H1 (cell line): ENCODE results near the gene NOM1. TPM values are rescaled to one million over a fixed set of nuclear protein-coding genes. Genes with fewer than 3 reads are reported as not detected.
"Not testable (repeated sequence)": the region's sequence is repeated elsewhere in the genome, so short reads cannot be mapped to it uniquely, and the experiment has no call there.

ENCODE experiments used
- CTCF ChIA-PET: fragments of 300-600 bp; sonication (Branson Sonifier 250); formaldehyde crosslinking; loops from one replicate; lab custom pipeline; 2021; ENCODE audit not compliant: partially characterized antibody; lab: Charles Lee
- POLR2A ChIA-PET: fragments of 300-600 bp; sonication (Branson Sonifier 250); formaldehyde crosslinking; loops from one replicate; lab custom pipeline; 2021; ENCODE audit warnings: inconsistent platforms; ENCODE audit not compliant: partially characterized antibody; lab: Charles Lee
- DNase-seq, 2 experiments: peaks; one replicate each; pipeline versions ENCODE4 v3.0.0 to v3.0.0-alpha.2; 2010 to 2022; ENCODE audit warnings: low spot score in 2 of 2, low read depth in 1 of 2, mixed read lengths in 1 of 2
- FAIRE-seq: peaks from 2 replicates; lab custom pipeline; 2011; peaks lifted over from hg19 to GRCh38; lab: Jason Lieb, UNC
- H2AFZ ChIP-seq: 2 replicates; pipeline ENCODE4 v1.8.1; 2012; ENCODE audit warnings: low read length, inconsistent platforms
- H2AK5ac ChIP-seq: 2 replicates; pipeline ENCODE4 v1.6.1; 2013; ENCODE audit warnings: low read depth, low read length
- H2BK120ac ChIP-seq: replicated peaks from 2 replicates; pipeline ENCODE3; 2013; ENCODE audit warnings: low read depth, low read length, inconsistent platforms
- H2BK12ac ChIP-seq: 2 replicates; pipeline ENCODE4 v1.6.1; 2013; ENCODE audit warnings: low read depth, low read length
- H2BK15ac ChIP-seq: 2 replicates; pipeline ENCODE4 v1.6.1; 2013; ENCODE audit warnings: low read length
- H2BK20ac ChIP-seq: 2 replicates; pipeline ENCODE4 v1.6.1; 2013; ENCODE audit warnings: low read length
- H2BK5ac ChIP-seq: 2 replicates; pipeline ENCODE4 v1.6.1; 2013; ENCODE audit warnings: low read depth, low read length
- H3K14ac ChIP-seq: 2 replicates; pipeline ENCODE4 v1.6.1; 2013; ENCODE audit warnings: inconsistent platforms; ENCODE audit not compliant: insufficient read length
- H3K18ac ChIP-seq: 2 replicates; pipeline ENCODE4 v1.6.1; 2013; ENCODE audit warnings: low read length; ENCODE audit errors: extremely low read depth
- H3K23ac ChIP-seq: 2 replicates; pipeline ENCODE4 v1.6.1; 2013; ENCODE audit warnings: inconsistent platforms; ENCODE audit not compliant: insufficient read length
- H3K23me2 ChIP-seq: 2 replicates; pipeline ENCODE4 v1.6.1; 2013; ENCODE audit warnings: low read depth, low read length
- H3K27ac ChIP-seq: 2 replicates; pipeline ENCODE4 v1.6.1; 2011; ENCODE audit warnings: low read depth, low read length, inconsistent platforms
- H3K27me3 ChIP-seq, 4 experiments: replicated peaks in 1 of 4; 1 replicate in 1 of 4; 2 replicates in 3 of 4; pipeline versions ENCODE4 v1.6.1 to v1.8.1; 2011 to 2013; ENCODE audit warnings: low read length in 3 of 4, mild to moderate bottlenecking in 3 of 4, inconsistent platforms in 2 of 4, mixed read lengths in 2 of 4, moderate library complexity in 1 of 4; ENCODE audit not compliant: control insufficient read depth in 3 of 4, insufficient read depth in 3 of 4; ENCODE audit errors: extremely low read depth in 1 of 4
- H3K36me3 ChIP-seq, 4 experiments: 2 replicates each; pipeline versions ENCODE4 v1.6.1 to v1.8.1; 2011 to 2013; ENCODE audit warnings: mild to moderate bottlenecking in 4 of 4, low read length in 3 of 4, moderate library complexity in 2 of 4, control low read depth in 1 of 4, inconsistent platforms in 1 of 4; ENCODE audit not compliant: insufficient read depth in 4 of 4, control insufficient read depth in 2 of 4
- H3K4ac ChIP-seq: replicated peaks from 2 replicates; pipeline ENCODE3; 2013; ENCODE audit warnings: low read length, low read depth, mixed read lengths, inconsistent platforms; ENCODE audit not compliant: insufficient read length
- H3K4me1 ChIP-seq, 4 experiments: replicated peaks in 1 of 4; 1 replicate in 1 of 4; 2 replicates in 3 of 4; pipeline versions ENCODE4 v1.6.1 to v1.8.1; 2011 to 2013; ENCODE audit warnings: low read length in 3 of 4, inconsistent platforms in 2 of 4, mixed read lengths in 1 of 4; ENCODE audit not compliant: insufficient read depth in 4 of 4, control insufficient read depth in 3 of 4
- H3K4me2 ChIP-seq, 2 experiments: 2 replicates each; pipeline versions ENCODE4 v1.6.1 to v1.8.1; 2011 to 2013; ENCODE audit warnings: low read depth in 2 of 2, low read length in 2 of 2, control low read depth in 1 of 2, inconsistent platforms in 1 of 2, mild to moderate bottlenecking in 1 of 2; ENCODE audit not compliant: insufficient read depth in 1 of 2
- H3K4me3 ChIP-seq, 4 experiments: fragments of 200-600, 300-600 bp in 1 of 4; sonication (generic), shearing (Covaris generic), sonication (Bioruptor Twin) in 1 of 4; 2 replicates each; pipeline versions ENCODE4 v1.5.1 to v1.8.1; 2011 to 2016; ENCODE audit warnings: low read length in 4 of 4, low read depth in 3 of 4, control low read depth in 2 of 4, inconsistent platforms in 2 of 4, mild to moderate bottlenecking in 2 of 4, mixed read lengths in 1 of 4, moderate library complexity in 1 of 4; ENCODE audit not compliant: insufficient read depth in 2 of 4; ENCODE audit errors: extremely low read depth in 1 of 4
- H3K56ac ChIP-seq: replicated peaks from 2 replicates; pipeline ENCODE3; 2013; ENCODE audit warnings: low read depth, mild to moderate bottlenecking, mixed read lengths, low read length, inconsistent platforms; ENCODE audit not compliant: insufficient read length
- H3K79me1 ChIP-seq: 2 replicates; pipeline ENCODE4 v1.6.1; 2013; ENCODE audit warnings: low read depth, low read length, control low read depth
- H3K79me2 ChIP-seq, 2 experiments: 2 replicates each; pipeline versions ENCODE4 v1.6.1 to v1.8.1; 2012 to 2013; ENCODE audit warnings: low read length in 2 of 2, mild to moderate bottlenecking in 2 of 2, inconsistent platforms in 1 of 2; ENCODE audit not compliant: insufficient read depth in 2 of 2, control insufficient read depth in 1 of 2
- H3K9ac ChIP-seq, 4 experiments: replicated peaks in 1 of 4; 1 replicate in 1 of 4; 2 replicates in 3 of 4; pipeline versions ENCODE4 v1.6.1 to v1.8.1; 2011 to 2013; ENCODE audit warnings: low read depth in 3 of 4, low read length in 3 of 4, control low read depth in 2 of 4, mild to moderate bottlenecking in 2 of 4, moderate library complexity in 2 of 4, inconsistent platforms in 1 of 4; ENCODE audit errors: extremely low read depth in 1 of 4
- H3K9me3 ChIP-seq, 2 experiments: 2 replicates each; pipeline versions ENCODE4 v1.6.1 to v1.8.1; 2012 to 2013; ENCODE audit warnings: mild to moderate bottlenecking in 2 of 2, moderate library complexity in 2 of 2, control low read depth in 1 of 2, inconsistent platforms in 1 of 2, low read depth in 1 of 2, low read length in 1 of 2, mixed read lengths in 1 of 2; ENCODE audit not compliant: insufficient read depth in 2 of 2
- H4K20me1 ChIP-seq, 2 experiments: replicated peaks in 1 of 2; 2 replicates each; pipeline versions ENCODE3 to v1.8.1; 2011 to 2013; ENCODE audit warnings: inconsistent platforms in 2 of 2, low read length in 2 of 2, mild to moderate bottlenecking in 1 of 2; ENCODE audit not compliant: insufficient read depth in 2 of 2, control insufficient read depth in 1 of 2
- H4K5ac ChIP-seq: 2 replicates; pipeline ENCODE4 v1.6.1; 2013; ENCODE audit warnings: low read length, low read depth, mixed read lengths, inconsistent platforms; ENCODE audit not compliant: insufficient read length
- H4K8ac ChIP-seq: 2 replicates; pipeline ENCODE4 v1.8.0; 2013; ENCODE audit warnings: mild to moderate bottlenecking, moderate library complexity, low read length, inconsistent platforms; ENCODE audit not compliant: insufficient read depth; ENCODE audit errors: extremely low read depth
- H4K91ac ChIP-seq: replicated peaks from 2 replicates; pipeline ENCODE3; 2013; ENCODE audit warnings: low read length, mixed read lengths, inconsistent platforms; ENCODE audit not compliant: insufficient read length
- WGBS, 2 experiments: shearing (Covaris generic) in 1 of 2; methylation state at CpG; one replicate each; pipeline versions ENCODE4 v1.1.6 to v1.1.7; 2013 to 2015; ENCODE audit warnings: low lambda C conversion rate in 2 of 2, mixed read lengths in 2 of 2, inconsistent platforms in 1 of 2, low coverage in 1 of 2, missing lambda C conversion rate in 1 of 2; ENCODE audit not compliant: insufficient replicate concordance in 2 of 2, insufficient coverage in 1 of 2, insufficient read length in 1 of 2; ENCODE audit errors: extremely low coverage in 1 of 2, missing lambda C conversion rate in 1 of 2; 5-methylcytosine and 5-hydroxymethylcytosine counted together
- polyA plus RNA-seq, 7 experiments: library from polyadenylated mRNA; depleted of rRNA in 3 of 7; stranded (reverse) in 5 of 7; unstranded in 2 of 7; fragments of >200 nt in 5 of 7; fragments of 200-250 nt in 2 of 7; gene quantifications; 1 replicate in 5 of 7; 2 replicates in 1 of 7; 4 replicates in 1 of 7; pipeline versions ENCODE4 v1.2.1 to v1.2.3, GENCODE V29; 2011 to 2013; ENCODE audit warnings: missing spikeins in 2 of 7, mixed read lengths in 2 of 7
- total RNA-seq: library from RNA; stranded (reverse); fragmentation: NEBNext Ultra II Directional; extraction: Animal tissue kit (Norgen Biotek cat#: 25700); gene quantifications from 2 replicates; pipeline ENCODE4 v1.2.1, GENCODE V29; 2021

The NOM1 gene
- total and polyA plus RNA-seq, 2 of the 8 experiments (the other 6 are each of a cell fraction or from before 2014, with no cell fraction given), result 10.6 to 29.1 TPM

DNA sequence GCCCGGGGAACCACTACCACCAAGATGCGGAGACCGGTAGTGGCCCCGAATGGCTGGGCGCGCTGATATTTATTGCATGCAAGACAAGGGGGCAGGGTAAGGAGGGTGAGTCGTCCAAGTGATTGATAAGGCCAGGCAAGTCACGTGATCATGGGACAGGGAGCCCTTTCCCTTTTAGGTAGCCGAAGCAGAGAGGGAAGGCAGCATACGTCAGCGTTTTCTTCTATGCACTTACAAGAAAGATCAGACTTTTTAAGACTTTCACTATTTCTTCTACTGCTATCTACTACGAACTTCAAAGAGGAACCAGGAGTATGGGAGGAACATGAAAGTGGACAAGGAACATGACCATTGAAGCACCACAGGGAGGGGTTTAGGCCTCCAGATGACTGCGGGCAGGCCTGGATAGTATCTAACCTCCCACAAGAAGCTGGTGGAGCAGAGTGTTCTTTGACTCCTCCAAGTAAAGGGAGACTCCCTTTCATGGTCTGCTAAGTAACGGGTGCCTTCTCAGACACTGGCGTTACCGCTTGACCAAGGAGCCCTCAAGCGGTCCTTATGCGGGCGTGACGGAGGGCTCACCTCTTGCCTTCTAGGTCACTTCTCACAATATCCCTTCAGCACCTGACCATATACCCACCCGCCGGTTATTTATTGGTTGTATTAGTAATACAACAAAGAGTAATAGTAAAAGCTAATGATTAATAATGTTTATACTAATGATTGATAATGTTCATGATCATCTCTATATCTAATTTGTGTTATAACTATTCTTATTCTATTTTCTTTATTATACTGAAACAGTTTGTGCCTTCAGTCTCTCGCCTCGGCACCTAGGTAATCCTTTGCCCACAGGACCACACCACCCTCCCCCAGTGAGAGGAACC, 28.8 kb upstream of the NOM1 start:
- H2BK12ac ChIP-seq, H2BK20ac ChIP-seq, H3K36me3 ChIP-seq, H2BK15ac ChIP-seq, H3K4ac ChIP-seq, H3K4me1 ChIP-seq, H3K4me3 ChIP-seq, H2BK120ac ChIP-seq, H4K5ac ChIP-seq, H3K9me3 ChIP-seq, H3K14ac ChIP-seq, H3K23ac ChIP-seq, H2AK5ac ChIP-seq, H3K4me2 ChIP-seq, H3K23me2 ChIP-seq, H3K18ac ChIP-seq, H4K91ac ChIP-seq, POLR2A ChIA-PET, H3K79me1 ChIP-seq, FAIRE-seq, H3K79me2 ChIP-seq, H2BK5ac ChIP-seq, H3K56ac ChIP-seq, H3K27me3 ChIP-seq, H2AFZ ChIP-seq, H3K27ac ChIP-seq, H4K20me1 ChIP-seq, H3K9ac ChIP-seq: not testable (repeated sequence)
- peak in 1 of 2 experiments; percentile 35 for DNase-seq
- peak overlapping the region; percentile 53; the same call in 1 of the 2 replicates for H4K8ac ChIP-seq
- CTCF ChIA-PET, result interaction anchor here (0.6 kb wide), 1 partner anchor 9 kb away, joined by 3 read pairs; no protein-coding TSS in a partner anchor
- 92% methylated on average over 23 of the region's 24 CpGs; no CpG with 5 or more reads in 1 of the 2 experiments for WGBS, 2 experiments
